Measurements from ENCODE around the gene OXER1.
"Not testable (repeated sequence)": the region's sequence is repeated elsewhere in the genome, so short reads cannot be mapped to it uniquely, and the experiment has no call there.

OXER1 gene

GRCh38 chr2:42747422-42747821, 16.5 kb downstream of the OXER1 start:
- DNase-seq: no peak

GRCh38 chr2:42744545-42745082, 19.3 kb downstream of the OXER1 start:
- no peak for DNase-seq

- DNase-seq: no peak
Measured at GRCh38 chr2:42743659-42743990, 20.3 kb downstream of the OXER1 start.

GRCh38 chr2:42742740-42743658, 20.9 kb downstream of the OXER1 start:
- no peak for DNase-seq

GRCh38 chr2:42741140-42741539, 22.8 kb downstream of the OXER1 start:
- no peak for DNase-seq

- DNase-seq: no peak
Measured at GRCh38 chr2:42736598-42737322, 27.2 kb downstream of the OXER1 start.

- DNase-seq: no peak
Measured at GRCh38 chr2:42733852-42734251, 30.1 kb downstream of the OXER1 start.

GRCh38 chr2:42731316-42731715, 32.6 kb downstream of the OXER1 start:
- not testable (repeated sequence) for DNase-seq

- DNase-seq: no peak
Measured at GRCh38 chr2:42726680-42727079, 37.3 kb downstream of the OXER1 start.

GRCh38 chr2:42725657-42726056, 38.3 kb downstream of the OXER1 start:
- peak in 1 of 2 donors; percentile 16 for DNase-seq

GRCh38 chr2:42724886-42725285, 39.0 kb downstream of the OXER1 start:
- DNase-seq: no peak

- no peak for DNase-seq
Measured at GRCh38 chr2:42723465-42723864, 40.5 kb downstream of the OXER1 start.

- DNase-seq: peak; percentile 28 to 68
Measured at GRCh38 chr2:42722320-42723190, 41.4 kb downstream of the OXER1 start.

- DNase-seq: no peak
Measured at GRCh38 chr2:42721898-42722297, 42.0 kb downstream of the OXER1 start.

GRCh38 chr2:42714686-42715085, 49.2 kb downstream of the OXER1 start:
- DNase-seq: no peak

- no peak for DNase-seq
Measured at GRCh38 chr2:42713920-42714319, 50.0 kb downstream of the OXER1 start.

GRCh38 chr2:42712934-42713333, 51.0 kb downstream of the OXER1 start:
- DNase-seq: no peak
